Gastroesophageal sphincter (tissue), 3 donors: ENCODE measurements around the gene TMEM131L.

Experiments
- CTCF ChIP-seq, 4 experiments: fragments of 200-600 bp in 2 of 4; fragments of 450-650 bp in 2 of 4; sonication (generic) in 1 of 4; IDR thresholded peaks; one replicate each; pipeline ENCODE4 v1.5.1; 2017 to 2019; ENCODE audit warnings: antibody characterized with exemption in 4 of 4, mild to moderate bottlenecking in 2 of 4, moderate library complexity in 2 of 4
- EP300 ChIP-seq: sonication (generic); formaldehyde crosslinking; IDR thresholded peaks from one replicate; pipeline ENCODE4 v1.6.1; 2017; ENCODE audit warnings: antibody characterized with exemption, mild to moderate bottlenecking

GRCh38 chr4:153603258-153603657, 137.1 kb downstream of the TMEM131L start:
- no peak for TF ChIP-seq CTCF (IDR thresholded peaks at IDR 0.05)
- no peak for TF ChIP-seq EP300
